Activated CD8-positive, alpha-beta T cell treated with anti-CD3 and anti-CD28 coated beads, Interleukin-2, amount 10 ng/mL, durations not matched to agents 7 days and 5 days (primary cell): Measurements from ENCODE around the gene VWA5B1. TPM values are rescaled to one million over a fixed set of nuclear protein-coding genes. Genes with fewer than 3 reads are reported as not detected.

Source experiments
- ATAC-seq: fragments of 150-1000 bp; cut with Tn5 transposase; one replicate; pipeline ENCODE4 v1.10.0; 2021; ENCODE audit warnings: moderate library complexity
- CTCF ChIA-PET: fragments of 350-600 bp; sonication (Branson Sonifier 250); formaldehyde crosslinking; loops from one replicate; lab custom pipeline; 2021; ENCODE audit warnings: antibody characterized with exemption; lab: Charles Lee
- POLR2A ChIA-PET: fragments of 350-600 bp; sonication (Branson Sonifier 250); formaldehyde crosslinking; loops from one replicate; lab custom pipeline; 2021; ENCODE audit warnings: antibody characterized with exemption; lab: Charles Lee
- DNase-seq: peaks from one replicate; pipeline ENCODE4 v3.0.0-alpha.2; 2020
- H3K27ac Mint-ChIP-seq: one replicate; pipeline ENCODE4 v1.8.0; 2021; ENCODE audit warnings: mild to moderate bottlenecking, mixed read lengths
- H3K27me3 Mint-ChIP-seq: one replicate; pipeline ENCODE4 v1.8.0; 2021; ENCODE audit warnings: low read depth, mixed read lengths
- H3K36me3 Mint-ChIP-seq: one replicate; pipeline ENCODE4 v1.8.0; 2021; ENCODE audit warnings: low read depth, mixed read lengths
- H3K4me1 Mint-ChIP-seq: one replicate; pipeline ENCODE4 v1.8.0; 2021; ENCODE audit warnings: low read depth, mixed read lengths
- H3K4me3 Mint-ChIP-seq: one replicate; pipeline ENCODE4 v1.8.0; 2021; ENCODE audit warnings: mild to moderate bottlenecking, mixed read lengths
- H3K9me3 Mint-ChIP-seq: one replicate; pipeline ENCODE4 v1.8.0; 2022; ENCODE audit warnings: mixed read lengths; ENCODE audit not compliant: insufficient read depth
- total RNA-seq, 2 experiments: library from RNA; stranded (reverse); gene quantifications; one replicate each; pipeline ENCODE4 v1.2.3, GENCODE V29; 2021

The VWA5B1 gene
- total RNA-seq, 2 experiments from 2014 or later, result not detected

DNA sequence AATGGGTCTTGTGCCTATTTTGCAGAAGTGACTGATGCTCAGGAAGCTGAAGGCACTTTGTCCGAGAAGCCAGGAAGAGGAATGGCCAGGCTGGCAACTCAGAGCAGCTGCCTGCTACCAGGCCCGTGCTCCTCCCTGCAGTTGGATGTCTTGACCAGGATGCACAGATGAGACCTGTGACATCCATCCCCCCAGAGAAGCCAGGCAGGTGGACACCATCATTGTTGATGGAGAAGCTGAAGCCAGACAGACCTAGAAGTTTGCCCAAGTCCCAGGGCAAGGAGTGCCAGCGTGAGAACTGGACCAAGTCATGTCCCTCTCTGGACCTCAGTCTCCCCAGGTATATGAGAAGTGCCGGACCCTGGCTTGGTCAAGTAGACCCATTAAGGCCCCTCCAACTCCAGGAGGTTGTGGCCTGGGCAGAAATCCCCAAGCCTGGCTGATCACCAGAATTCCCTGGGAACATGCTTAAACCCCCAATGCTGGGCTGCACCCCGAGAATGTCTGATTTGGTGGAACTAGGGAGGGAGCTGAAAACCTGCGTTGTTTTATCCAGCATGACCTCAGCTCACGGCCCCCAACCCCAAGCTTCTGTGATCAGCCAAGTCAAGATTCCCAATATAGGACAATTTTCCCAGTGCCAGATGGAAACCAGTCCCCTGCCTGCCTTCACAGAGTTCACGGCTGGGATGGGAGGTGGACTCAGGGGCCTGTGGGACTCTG lies 112.9 kb downstream of the VWA5B1 start:
- ATAC-seq (no peak), DNase-seq (no peak)
- Mint-ChIP-seq H3K9me3 (no peaks in the 10 kb centered on the region), H3K27ac (no peak overlapping the region), H3K4me1 (no peaks in the 10 kb centered on the region), H3K27me3 (peaks cover 48% of the 10 kb centered on the region), H3K4me3 (no peak overlapping the region), H3K36me3 (no peaks in the 10 kb centered on the region)
- CTCF ChIA-PET, result no interaction called here
- POLR2A ChIA-PET, result no interaction called here

DNA sequence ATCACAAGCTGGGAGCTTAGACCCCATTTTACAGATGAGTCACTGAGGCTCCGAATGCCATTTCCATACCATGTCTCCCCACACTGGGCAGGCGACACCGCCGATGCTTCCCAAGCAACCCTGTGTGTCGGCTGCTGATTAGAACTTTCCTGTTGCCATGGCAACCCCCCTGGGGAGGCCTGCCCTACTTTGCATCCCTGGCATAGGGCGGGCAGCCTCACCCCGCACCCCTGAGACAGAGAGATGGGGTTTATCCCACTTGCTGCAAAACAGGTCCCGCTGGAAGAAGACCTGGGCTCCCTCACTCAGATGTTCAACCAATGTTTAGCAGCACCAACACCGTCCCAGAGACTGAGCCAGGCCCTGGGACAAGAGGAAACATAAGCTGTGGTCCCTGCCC lies 113.8 kb downstream of the VWA5B1 start:
- Mint-ChIP-seq H3K9me3 (no peaks in the 10 kb centered on the region), H3K36me3 (no peaks in the 10 kb centered on the region), H3K4me3 (no peak overlapping the region), H3K27me3 (peaks cover 46% of the 10 kb centered on the region), H3K4me1 (no peaks in the 10 kb centered on the region), H3K27ac (no peak overlapping the region)
- POLR2A ChIA-PET, result no interaction called here
- ATAC-seq, result no peak
- CTCF ChIA-PET, result no interaction called here
- no peak for DNase-seq

Other genes with a start within 250 kb of the VWA5B1 start
- gene PLA2G5, start 220.7 kb upstream of the VWA5B1 start, total RNA-seq, result not detected
- gene PLA2G2D, start 171.3 kb upstream of the VWA5B1 start, total RNA-seq, result not detected
- not detected for gene PLA2G2F, start 151.6 kb upstream of the VWA5B1 start, total RNA-seq
- under 1 TPM; 0.21 to 0.29 TPM for gene UBXN10, start 104.8 kb upstream of the VWA5B1 start, total RNA-seq
- gene PLA2G2C, start 104.4 kb upstream of the VWA5B1 start, total RNA-seq, result not detected
- gene CAMK2N1, start 195.3 kb downstream of the VWA5B1 start, total RNA-seq, result under 1 TPM; 0.29 to 0.44 TPM
- 10 to 100 TPM; 17.2 to 18.6 TPM for gene MUL1, start 217.3 kb downstream of the VWA5B1 start, total RNA-seq